HG02938 (cell line): ENCODE data around the gene DPF1.

Experiments
- ATAC-seq: cut with Tn5 transposase; IDR thresholded peaks from one replicate; pipeline ENCODE4 v1.9.1; 2021; ENCODE audit warnings: mild to moderate bottlenecking, moderate library complexity; ENCODE audit not compliant: unreplicated experiment

The DPF1 gene

GRCh38 chr19:38201731-38202130 is 22.3 kb downstream of the DPF1 start:
- no peak for ATAC-seq

GRCh38 chr19:38199340-38199739 is 24.7 kb downstream of the DPF1 start:
- ATAC-seq: no peak

DNA sequence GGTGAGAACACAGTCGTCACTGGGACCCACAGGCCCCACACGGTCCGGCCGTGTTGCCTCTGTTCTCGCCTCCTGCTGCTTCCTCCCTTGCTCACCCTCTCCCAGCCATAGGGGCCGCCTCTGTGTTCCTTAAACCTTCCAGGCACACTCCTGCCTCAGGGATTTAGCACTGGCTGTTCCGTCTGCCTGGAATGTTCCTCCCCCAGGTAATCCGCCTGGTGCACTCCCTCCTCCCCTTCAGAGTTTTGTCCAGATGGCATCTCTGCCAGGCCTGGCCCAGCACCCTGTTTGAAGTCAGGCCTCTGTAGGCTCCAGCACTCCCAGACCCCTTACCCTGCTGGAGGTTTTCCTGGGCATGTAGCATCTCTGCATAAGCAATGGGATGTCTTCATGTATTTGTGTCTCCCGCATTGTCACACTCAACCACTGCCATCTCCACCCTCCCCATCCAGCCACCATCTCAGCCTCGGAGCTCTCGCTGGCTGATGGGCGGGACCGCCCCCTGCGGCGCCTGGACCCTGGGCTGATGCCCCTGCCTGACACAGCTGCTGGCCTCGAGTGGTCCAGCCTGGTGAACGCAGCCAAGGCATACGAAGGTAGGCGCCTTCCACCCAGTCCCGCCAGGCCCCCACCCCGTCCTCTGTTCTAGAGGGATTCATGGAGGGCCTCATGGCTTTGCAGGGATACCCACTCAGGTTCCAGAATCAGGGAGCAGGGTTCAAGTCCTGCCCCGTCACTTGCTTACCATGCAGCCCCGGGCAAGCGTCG is 25.9 kb downstream of the DPF1 start:
- ATAC-seq: no peak

DNA sequence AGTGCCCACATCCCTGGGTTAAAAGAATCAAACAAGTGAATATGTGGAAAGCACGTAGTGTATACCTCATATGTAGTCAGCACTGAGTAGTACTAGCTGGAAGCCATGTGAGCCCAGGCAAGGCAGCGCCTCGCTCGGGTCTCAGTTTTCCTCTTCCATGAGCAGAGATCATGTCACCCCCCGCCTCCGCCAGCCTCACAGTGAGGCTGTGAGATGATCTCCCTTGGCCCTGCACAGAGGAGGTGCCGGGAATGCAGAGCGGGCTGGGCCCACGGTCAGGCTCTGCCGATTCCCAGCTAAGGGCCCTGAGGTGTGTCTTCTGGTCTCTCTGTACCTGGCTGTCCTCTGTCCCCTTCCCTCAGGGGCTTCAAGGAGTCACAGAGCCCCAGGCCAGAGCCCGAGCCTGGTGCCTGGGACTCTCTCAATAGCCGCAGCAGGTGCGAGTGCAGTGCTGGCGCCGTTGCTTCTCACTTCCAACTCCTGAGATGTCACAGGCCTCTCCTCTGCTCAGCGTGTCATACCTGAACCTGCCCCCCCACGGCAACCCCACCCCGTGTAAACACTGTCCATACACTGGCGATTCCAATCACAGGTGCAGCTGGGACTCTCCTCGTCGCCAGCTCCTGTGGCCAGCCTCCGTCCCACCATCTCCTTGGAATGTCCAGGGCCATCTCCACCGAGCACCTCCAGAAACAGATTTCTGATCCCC is 26.9 kb downstream of the DPF1 start:
- no peak for ATAC-seq

GRCh38 chr19:38196245-38196837 is 27.7 kb downstream of the DPF1 start:
- ATAC-seq: no peak

GRCh38 chr19:38195237-38195636 is 28.8 kb downstream of the DPF1 start:
- no peak for ATAC-seq

- ATAC-seq: no peak
Measured at GRCh38 chr19:38194061-38194701, 29.8 kb downstream of the DPF1 start.

GRCh38 chr19:38193445-38193844 is 30.6 kb downstream of the DPF1 start:
- no peak for ATAC-seq

DNA sequence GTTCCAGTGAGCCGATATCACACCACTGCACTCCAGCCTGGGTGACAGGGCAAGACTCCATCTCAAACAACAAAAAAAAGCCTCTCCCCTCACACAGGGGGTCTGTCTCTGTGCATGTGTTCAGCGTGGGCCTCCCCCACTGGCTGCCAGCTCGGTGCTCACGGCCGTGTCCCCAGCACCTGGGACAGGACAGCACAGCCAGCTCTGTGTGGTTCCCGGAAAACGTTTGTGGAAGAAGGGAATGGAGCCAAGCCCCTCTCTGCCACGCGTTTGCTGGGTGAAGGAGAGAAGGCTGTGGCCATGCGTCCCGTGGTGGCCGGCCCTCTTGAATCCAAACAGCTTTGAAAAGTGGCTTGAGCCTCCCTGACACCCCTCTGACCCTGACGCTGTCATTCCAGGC is 32.3 kb downstream of the DPF1 start:
- ATAC-seq: no peak

DNA sequence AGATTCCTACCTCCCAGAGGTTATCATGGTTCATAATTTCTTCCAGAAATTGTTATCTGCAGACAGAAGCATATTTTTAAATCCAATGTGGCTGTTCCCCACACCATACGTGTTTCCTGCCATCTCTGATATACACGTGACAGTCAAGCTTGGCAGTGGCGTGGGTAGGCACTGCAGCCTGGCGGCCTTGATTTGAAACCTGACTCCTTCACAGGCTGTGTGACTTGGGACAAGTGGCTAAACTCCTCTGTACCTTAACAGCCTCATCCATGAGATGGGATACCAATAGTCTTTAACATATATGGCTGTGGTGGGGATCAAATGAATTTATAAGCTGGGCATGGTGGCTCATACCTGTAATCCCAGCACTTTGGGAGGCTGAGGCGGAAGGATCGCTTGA is 33.2 kb downstream of the DPF1 start:
- ATAC-seq: no peak

- ATAC-seq: no peak
Measured at GRCh38 chr19:38190061-38190460, 34.0 kb downstream of the DPF1 start.

DNA sequence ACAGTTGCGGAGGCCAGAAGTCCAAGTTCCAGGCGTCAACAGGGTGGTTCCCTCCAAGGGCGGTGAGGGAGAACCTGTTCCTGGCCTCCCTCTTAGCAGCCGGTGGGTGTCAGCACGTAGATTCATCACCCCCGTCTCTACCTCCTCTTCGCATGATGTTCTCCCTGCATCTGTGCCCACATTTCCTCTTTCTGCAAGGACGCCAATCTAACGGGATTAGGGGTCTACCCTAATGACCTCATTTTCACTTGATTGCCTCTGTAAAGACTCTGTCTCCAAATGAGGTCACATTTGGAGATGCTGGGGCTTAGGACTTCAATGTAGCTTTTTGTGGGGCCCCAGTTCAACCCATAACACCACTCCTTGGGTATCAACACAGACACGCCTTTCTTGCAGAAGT is 38.5 kb downstream of the DPF1 start:
- ATAC-seq: no peak

GRCh38 chr19:38184815-38185214 is 39.2 kb downstream of the DPF1 start:
- no peak for ATAC-seq

DNA sequence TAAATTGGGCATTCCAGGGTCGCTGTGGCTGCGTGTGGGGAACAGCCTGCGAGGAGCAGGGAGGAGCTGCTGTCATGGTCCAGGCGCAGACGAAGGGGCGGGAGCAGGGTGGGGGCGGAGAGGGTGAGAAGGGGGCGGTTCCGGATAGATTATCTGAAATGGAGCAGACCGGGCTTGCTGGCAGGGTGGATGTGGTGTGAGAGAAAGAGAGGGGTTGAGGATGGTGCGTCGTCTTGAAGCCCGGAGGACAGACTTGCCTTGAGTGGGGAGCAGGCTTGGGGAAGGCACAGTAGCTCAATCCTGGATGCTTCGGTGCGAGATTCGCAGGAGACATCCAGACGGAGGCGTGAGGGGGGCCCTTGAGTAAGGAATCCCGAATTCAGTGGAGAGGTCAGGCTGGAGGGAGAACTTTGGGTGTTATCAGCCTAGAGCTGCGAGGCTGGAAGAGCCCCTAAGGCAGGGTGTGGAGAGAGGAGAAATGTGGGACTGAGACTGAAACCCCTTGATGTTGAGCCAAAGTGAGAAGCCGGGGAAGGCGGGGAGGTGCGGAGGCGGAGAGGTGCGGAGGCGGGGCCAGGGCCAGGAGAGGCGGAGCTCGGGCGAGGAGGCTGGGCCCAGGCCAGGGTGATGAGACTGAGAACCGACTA is 40.6 kb downstream of the DPF1 start:
- ATAC-seq: no peak

DNA sequence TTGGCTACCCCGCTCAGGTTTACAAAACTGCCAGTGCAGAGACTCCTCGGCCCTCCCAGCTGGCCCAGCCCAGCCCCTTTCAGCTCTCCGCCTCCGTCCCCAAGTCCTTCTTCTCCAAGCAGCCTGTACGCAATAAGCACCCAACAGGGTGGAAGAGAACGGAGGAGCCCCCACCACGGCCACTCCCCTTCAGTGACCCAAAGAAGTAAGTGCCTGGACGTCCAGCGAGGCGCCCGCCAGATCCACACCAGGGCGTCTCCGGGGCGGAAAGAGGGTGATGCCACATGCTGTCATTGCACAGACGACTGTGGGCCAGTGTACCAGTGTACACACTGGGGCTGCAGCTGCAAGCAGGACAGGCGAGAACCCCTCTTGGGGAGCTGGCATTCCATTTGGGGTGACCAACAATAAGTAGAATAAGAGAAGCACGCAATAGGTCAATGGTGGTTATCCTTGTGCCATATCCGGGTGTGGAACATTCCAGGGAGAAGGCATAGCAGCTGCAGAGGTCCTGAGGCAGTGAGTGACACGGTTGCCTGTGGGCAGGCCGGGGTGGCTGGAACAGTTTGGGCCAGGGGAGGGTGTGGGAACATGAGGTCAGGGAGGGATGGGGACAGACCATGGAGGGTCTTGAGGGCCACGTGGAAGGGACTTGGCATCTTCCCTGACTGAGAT is 41.3 kb downstream of the DPF1 start:
- ATAC-seq: no peak

DNA sequence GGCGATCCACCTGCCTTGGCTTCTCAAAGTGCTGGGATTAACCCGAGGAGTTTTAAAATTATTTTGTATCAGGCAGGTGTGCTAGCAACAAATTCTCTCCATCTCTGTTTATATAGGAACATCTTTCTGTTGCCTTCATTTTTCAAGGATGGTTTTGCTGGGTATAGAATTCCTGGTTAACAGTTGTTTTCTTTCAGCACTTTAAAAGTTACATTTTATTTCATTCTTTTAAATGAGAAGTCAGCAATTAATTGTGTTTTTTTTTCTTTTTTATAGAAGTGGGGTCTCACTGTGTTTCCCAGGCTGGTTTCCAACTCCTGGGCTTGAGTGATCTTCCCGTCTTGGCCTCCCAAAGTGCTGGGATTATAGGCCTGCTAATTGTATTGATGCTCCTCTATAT is 44.0 kb downstream of the DPF1 start:
- ATAC-seq: no peak

DNA sequence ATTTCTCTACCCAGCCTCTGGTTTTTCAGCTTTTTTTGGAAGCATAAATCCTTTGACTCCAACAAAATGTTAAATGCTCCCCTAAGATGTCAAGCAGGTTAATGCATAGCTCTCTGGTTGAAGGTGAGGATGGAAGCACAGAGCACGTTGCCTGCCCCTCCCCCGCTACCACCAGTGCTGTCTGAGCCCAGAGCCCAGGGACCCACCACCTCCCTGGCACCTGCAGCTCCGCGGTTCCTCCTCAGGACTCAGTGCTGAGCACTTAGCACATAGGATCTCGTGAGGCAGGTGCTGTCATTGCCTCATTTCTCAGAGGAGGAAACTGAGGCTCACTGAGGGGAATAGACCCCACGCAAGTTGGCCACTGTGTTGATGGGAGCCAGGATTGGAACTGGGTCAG is 48.6 kb downstream of the DPF1 start:
- no peak for ATAC-seq

- ATAC-seq: no peak
Measured at GRCh38 chr19:38173291-38174041, 50.6 kb downstream of the DPF1 start.

- ATAC-seq: no peak
Measured at GRCh38 chr19:38172001-38172400, 52.0 kb downstream of the DPF1 start.

DNA sequence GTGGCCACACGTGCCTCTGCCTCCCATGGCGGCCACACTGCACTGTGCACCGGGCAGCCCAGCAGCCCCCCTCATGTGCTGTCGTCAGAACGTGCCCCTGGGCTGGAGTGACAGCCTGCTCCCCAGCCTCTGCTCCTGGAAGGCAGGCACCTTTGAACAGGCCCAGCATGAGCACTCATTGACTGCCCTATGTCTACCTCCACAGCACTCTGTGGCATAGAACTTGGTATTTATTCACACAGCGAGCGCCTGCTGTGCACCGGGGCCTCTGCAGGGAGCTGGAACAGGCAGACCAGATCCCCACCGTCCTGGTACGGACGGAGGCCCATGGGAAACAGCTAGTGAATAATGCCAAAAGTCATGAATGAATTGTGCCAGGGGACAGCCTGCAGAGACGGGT is 53.7 kb downstream of the DPF1 start:
- ATAC-seq: no peak
